ENCODE results near the gene ARL3. TPM values are rescaled to one million over a fixed set of nuclear protein-coding genes. Genes with fewer than 3 reads are reported as not detected.

Gene ARL3
- total RNA-seq, 1 donor from 2014 or later, result 12.1 TPM

DNA sequence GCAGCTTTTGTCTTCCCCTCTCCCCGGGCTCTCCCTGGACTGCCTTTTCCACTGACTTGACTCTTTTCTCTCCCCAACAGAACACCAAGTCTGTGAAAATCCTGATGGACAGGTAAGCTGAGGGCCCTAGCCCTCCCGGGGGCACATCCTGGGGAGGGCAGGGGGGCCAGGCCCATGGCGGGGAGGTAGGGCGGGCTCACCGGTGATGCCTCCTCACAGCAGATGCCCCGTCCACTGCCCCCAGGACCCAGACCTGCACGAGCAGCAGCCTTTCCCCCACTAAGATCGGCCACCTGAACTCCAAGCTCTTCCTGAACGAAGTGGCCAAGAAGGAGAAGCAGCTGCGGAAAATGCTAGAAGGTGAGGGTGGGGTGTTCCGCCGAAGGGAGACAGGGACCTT lies 58.2 kb downstream of the ARL3 start:
- Mint-ChIP-seq H3K4me1 (ENCODE audit: low read depth) (peaks cover 6% of the 10 kb centered on the region), H3K4me3 (ENCODE audit: unreplicated experiment) (no peak overlapping the region), H3K27ac (ENCODE audit: unreplicated experiment) (no peak overlapping the region), H3K27me3 (ENCODE audit: low read depth) (no peaks in the 10 kb centered on the region), H3K36me3 (ENCODE audit: low read depth) (peaks cover 22% of the 10 kb centered on the region), H3K9me3 (ENCODE audit: low read depth) (no peaks in the 10 kb centered on the region)
- DNase-seq (ENCODE audit: low spot score), result no peak
- TF ChIP-seq, protein P1, sequence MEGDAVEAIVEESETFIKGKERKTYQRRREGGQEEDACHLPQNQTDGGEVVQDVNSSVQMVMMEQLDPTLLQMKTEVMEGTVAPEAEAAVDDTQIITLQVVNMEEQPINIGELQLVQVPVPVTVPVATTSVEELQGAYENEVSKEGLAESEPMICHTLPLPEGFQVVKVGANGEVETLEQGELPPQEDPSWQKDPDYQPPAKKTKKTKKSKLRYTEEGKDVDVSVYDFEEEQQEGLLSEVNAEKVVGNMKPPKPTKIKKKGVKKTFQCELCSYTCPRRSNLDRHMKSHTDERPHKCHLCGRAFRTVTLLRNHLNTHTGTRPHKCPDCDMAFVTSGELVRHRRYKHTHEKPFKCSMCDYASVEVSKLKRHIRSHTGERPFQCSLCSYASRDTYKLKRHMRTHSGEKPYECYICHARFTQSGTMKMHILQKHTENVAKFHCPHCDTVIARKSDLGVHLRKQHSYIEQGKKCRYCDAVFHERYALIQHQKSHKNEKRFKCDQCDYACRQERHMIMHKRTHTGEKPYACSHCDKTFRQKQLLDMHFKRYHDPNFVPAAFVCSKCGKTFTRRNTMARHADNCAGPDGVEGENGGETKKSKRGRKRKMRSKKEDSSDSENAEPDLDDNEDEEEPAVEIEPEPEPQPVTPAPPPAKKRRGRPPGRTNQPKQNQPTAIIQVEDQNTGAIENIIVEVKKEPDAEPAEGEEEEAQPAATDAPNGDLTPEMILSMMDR (IDR thresholded peaks at IDR 0.05), result no peak

DNA sequence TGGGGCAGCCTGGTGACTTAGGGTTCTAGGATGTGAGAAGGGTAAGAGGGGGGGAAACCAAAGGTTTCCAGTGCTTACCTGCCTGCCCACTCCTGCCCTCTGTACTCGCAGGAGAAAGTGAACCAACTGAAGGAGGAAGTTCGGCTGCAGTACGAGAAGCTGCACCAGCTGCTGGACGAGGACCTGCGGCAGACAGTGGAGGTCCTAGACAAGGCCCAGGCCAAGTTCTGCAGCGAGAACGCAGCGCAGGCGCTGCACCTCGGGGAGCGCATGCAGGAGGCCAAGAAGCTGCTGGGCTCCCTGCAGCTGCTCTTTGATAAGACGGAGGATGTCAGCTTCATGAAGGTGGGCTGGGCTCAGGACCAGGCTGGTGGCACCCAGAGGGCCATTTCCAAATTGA lies 59.2 kb downstream of the ARL3 start:
- no peaks in the 10 kb centered on the region for H3K9me3 Mint-ChIP-seq (ENCODE audit: low read depth)
- H3K36me3 Mint-ChIP-seq (ENCODE audit: low read depth), result peaks cover 22% of the 10 kb centered on the region
- peaks cover 11% of the 10 kb centered on the region for H3K4me1 Mint-ChIP-seq (ENCODE audit: low read depth)
- no peak for DNase-seq (ENCODE audit: low spot score)
- no peak overlapping the region for H3K4me3 Mint-ChIP-seq (ENCODE audit: unreplicated experiment)
- H3K27me3 Mint-ChIP-seq (ENCODE audit: low read depth), result no peaks in the 10 kb centered on the region
- no peak overlapping the region for H3K27ac Mint-ChIP-seq (ENCODE audit: unreplicated experiment)
- TF ChIP-seq, protein P1 (IDR thresholded peaks at IDR 0.05), result no peak

DNA sequence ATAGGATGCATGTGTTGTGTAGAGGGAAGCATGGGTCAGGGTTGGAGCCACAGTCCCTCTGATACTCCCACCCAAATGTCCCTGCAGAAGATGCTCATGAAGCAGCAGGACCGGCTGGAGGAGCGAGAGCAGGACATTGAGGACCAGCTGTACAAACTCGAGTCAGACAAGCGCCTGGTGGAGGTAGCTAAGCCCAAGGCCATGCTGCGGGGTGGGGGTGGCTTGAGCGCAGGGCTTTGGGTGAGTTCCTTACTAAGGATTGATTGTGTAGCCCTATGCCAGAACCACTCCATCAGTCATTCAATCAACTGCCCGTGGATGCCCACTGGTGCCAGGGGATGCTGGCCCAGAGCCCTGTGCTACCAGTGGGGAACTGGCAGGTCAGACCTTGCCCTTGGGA lies 59.6 kb downstream of the ARL3 start:
- no peaks in the 10 kb centered on the region for H3K9me3 Mint-ChIP-seq (ENCODE audit: low read depth)
- TF ChIP-seq, protein P1 (IDR thresholded peaks at IDR 0.05), result no peak
- peaks cover 13% of the 10 kb centered on the region for H3K4me1 Mint-ChIP-seq (ENCODE audit: low read depth)
- no peaks in the 10 kb centered on the region for H3K27me3 Mint-ChIP-seq (ENCODE audit: low read depth)
- no peak overlapping the region for H3K4me3 Mint-ChIP-seq (ENCODE audit: unreplicated experiment)
- no peak overlapping the region for H3K27ac Mint-ChIP-seq (ENCODE audit: unreplicated experiment)
- DNase-seq (ENCODE audit: low spot score), result no peak
- H3K36me3 Mint-ChIP-seq (ENCODE audit: low read depth), result peaks cover 22% of the 10 kb centered on the region

DNA sequence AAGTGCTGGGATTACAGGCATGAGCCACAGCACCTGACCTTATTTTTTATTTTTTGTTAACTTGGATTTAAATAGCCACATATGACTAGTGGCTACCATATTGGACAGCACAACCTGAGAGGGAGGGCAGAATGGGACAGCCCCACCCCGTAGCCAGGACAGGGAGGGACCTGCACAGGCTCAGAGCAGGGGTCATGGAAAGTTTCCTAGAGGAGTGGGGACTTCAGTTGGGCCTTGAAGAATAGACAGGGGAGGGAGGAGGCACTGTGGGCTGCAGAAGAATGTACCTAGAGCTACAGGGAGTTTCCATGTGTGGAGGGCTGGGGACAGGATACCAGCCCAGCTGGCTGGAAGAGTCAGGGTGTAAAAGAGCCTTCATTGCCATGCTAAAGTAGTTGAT lies 61.1 kb downstream of the ARL3 start:
- H3K4me1 Mint-ChIP-seq (ENCODE audit: low read depth), result peaks cover 27% of the 10 kb centered on the region
- H3K27ac Mint-ChIP-seq (ENCODE audit: unreplicated experiment), result no peak overlapping the region
- peak; percentile 26 for DNase-seq (ENCODE audit: low spot score)
- TF ChIP-seq, protein P1 (IDR thresholded peaks at IDR 0.05), result no peak
- no peaks in the 10 kb centered on the region for H3K27me3 Mint-ChIP-seq (ENCODE audit: low read depth)
- H3K4me3 Mint-ChIP-seq (ENCODE audit: unreplicated experiment), result no peak overlapping the region
- no peaks in the 10 kb centered on the region for H3K9me3 Mint-ChIP-seq (ENCODE audit: low read depth)
- peaks cover 18% of the 10 kb centered on the region for H3K36me3 Mint-ChIP-seq (ENCODE audit: low read depth)

DNA sequence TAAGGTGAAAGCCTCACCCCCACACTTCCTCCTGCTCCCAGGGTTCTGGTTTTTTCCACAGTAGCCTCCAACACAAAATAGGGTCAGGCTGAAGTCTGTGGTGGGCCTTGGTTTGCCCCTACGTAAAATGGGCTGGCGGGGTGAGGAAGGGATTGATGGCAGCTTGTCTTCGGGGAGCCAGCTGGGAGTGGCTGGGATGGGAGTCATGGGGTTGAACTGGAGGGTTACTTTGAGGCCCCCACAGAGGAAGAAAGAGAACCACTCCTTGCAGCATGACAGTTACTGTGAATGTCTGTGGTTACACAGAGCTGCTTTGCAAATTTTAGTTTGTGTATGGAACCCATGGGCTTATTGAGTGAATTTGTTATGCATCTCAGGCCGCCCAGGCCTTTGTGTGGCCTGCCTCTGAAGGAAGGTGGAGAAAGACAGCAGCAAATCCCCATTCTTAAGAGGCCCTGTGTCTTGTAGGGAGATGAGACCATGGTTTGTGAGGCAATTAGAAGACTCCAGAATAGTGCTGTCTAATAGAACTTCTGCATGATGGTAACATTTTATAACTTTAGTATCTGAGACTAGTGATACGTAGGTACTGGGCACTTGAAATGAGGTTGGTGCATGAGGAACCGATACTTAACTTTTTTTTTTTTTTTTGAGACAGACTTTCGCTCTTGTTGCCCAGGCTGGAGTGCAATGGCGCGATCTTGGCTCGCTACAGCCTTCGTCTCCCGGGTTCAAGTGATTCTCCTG lies 61.9 kb downstream of the ARL3 start:
- Mint-ChIP-seq H3K36me3 (ENCODE audit: low read depth) (peaks cover 14% of the 10 kb centered on the region), H3K4me3 (ENCODE audit: unreplicated experiment) (no peak overlapping the region), H3K4me1 (ENCODE audit: low read depth) (peaks cover 34% of the 10 kb centered on the region), H3K27me3 (ENCODE audit: low read depth) (no peaks in the 10 kb centered on the region), H3K27ac (ENCODE audit: unreplicated experiment) (no peak overlapping the region), H3K9me3 (ENCODE audit: low read depth) (no peaks in the 10 kb centered on the region)
- DNase-seq (ENCODE audit: low spot score), result peak; percentile 20
- TF ChIP-seq, protein P1 (IDR thresholded peaks at IDR 0.05), result no peak

Measured in chondrocyte (in vitro differentiated cells).